ELF-1 (cell line): ENCODE measurements around the gene TACR2.

ENCODE experiments used
- DNase-seq: peaks from one replicate; pipeline ENCODE4 v3.0.0-alpha.2; 2016; ENCODE audit warnings: low read depth, low spot score

TACR2 gene

GRCh38 chr10:69419744-69420126 is 3.0 kb upstream of the TACR2 start:
- no peak for DNase-seq

GRCh38 chr10:69419096-69419743 is 2.5 kb upstream of the TACR2 start:
- no peak for DNase-seq

GRCh38 chr10:69418052-69418752 is 1.5 kb upstream of the TACR2 start:
- no peak for DNase-seq

- no peak for DNase-seq
These were observed 824 bp upstream of the TACR2 start for GRCh38 chr10:69417542-69417941.

- no peak for DNase-seq
These were observed 767 bp downstream of the TACR2 start for GRCh38 chr10:69415951-69416350.

GRCh38 chr10:69415049-69415448 is 1.7 kb downstream of the TACR2 start:
- DNase-seq, result no peak

- DNase-seq, result no peak
These were observed 2.4 kb downstream of the TACR2 start for GRCh38 chr10:69414036-69415018.

- DNase-seq, result peak; percentile 77
These were observed 3.4 kb downstream of the TACR2 start for GRCh38 chr10:69413221-69413865.

GRCh38 chr10:69412232-69412790 is 4.4 kb downstream of the TACR2 start:
- no peak for DNase-seq

- peak; percentile 80 for DNase-seq
These were observed 5.2 kb downstream of the TACR2 start for GRCh38 chr10:69411476-69411875.

GRCh38 chr10:69410487-69410886 is 6.2 kb downstream of the TACR2 start:
- no peak for DNase-seq

- DNase-seq, result no peak
These were observed 6.8 kb downstream of the TACR2 start for GRCh38 chr10:69409968-69410367.

- DNase-seq, result no peak
These were observed 7.6 kb downstream of the TACR2 start for GRCh38 chr10:69409176-69409495.

- peak; percentile 92 for DNase-seq
These were observed 8.2 kb downstream of the TACR2 start for GRCh38 chr10:69408318-69409175.

- DNase-seq, result peak; percentile 46
These were observed 9.0 kb downstream of the TACR2 start for GRCh38 chr10:69407621-69408301.

GRCh38 chr10:69406816-69407580 is 9.7 kb downstream of the TACR2 start:
- DNase-seq, result no peak

GRCh38 chr10:69406302-69406811 is 10.4 kb downstream of the TACR2 start:
- peak; percentile 26 for DNase-seq

GRCh38 chr10:69405221-69405620 is 11.5 kb downstream of the TACR2 start:
- no peak for DNase-seq

GRCh38 chr10:69404786-69405185 is 11.9 kb downstream of the TACR2 start:
- no peak for DNase-seq
